Measurements from ENCODE around the gene ABCC10.

Gene ABCC10

GRCh38 chr6:43471399-43471798 is 44.1 kb downstream of the ABCC10 start:
- DNase-seq: no peak

- DNase-seq: no peak
Measured at GRCh38 chr6:43472515-43472914, 45.2 kb downstream of the ABCC10 start.

- peak in 1 of 2 experiments; percentile 15 for DNase-seq
Measured at GRCh38 chr6:43475516-43475915, 48.2 kb downstream of the ABCC10 start.

GRCh38 chr6:43476746-43477145 is 49.4 kb downstream of the ABCC10 start:
- no peak for DNase-seq

- DNase-seq: peak; percentile 84 to 86
Measured at GRCh38 chr6:43477235-43478007, 50.1 kb downstream of the ABCC10 start, which contains the start of gene TJAP1. TSS of gene TJAP1 (plus strand) at chr6:43477570. CDS start at chr6:43499002, 21,432 bp downstream.

- DNase-seq: no peak
Measured at GRCh38 chr6:43478008-43478372, 50.6 kb downstream of the ABCC10 start.

GRCh38 chr6:43481075-43481474 is 53.7 kb downstream of the ABCC10 start:
- no peak for DNase-seq

GRCh38 chr6:43481591-43482236 is 54.4 kb downstream of the ABCC10 start:
- DNase-seq: no peak

- no peak for DNase-seq
Measured at GRCh38 chr6:43488667-43489276, 61.4 kb downstream of the ABCC10 start.

GRCh38 chr6:43489277-43490072 is 62.1 kb downstream of the ABCC10 start:
- DNase-seq: no peak

GRCh38 chr6:43490523-43490939 is 63.2 kb downstream of the ABCC10 start:
- no peak for DNase-seq

- peak in 1 of 2 experiments; percentile 16 for DNase-seq
Measured at GRCh38 chr6:43491750-43492661, 64.7 kb downstream of the ABCC10 start.

- DNase-seq: no peak
Measured at GRCh38 chr6:43492673-43493072, 65.3 kb downstream of the ABCC10 start.

- DNase-seq: no peak
Measured at GRCh38 chr6:43493230-43493629, 65.9 kb downstream of the ABCC10 start.

- DNase-seq: no peak
Measured at GRCh38 chr6:43493833-43494232, 66.5 kb downstream of the ABCC10 start.

GRCh38 chr6:43494321-43494720 is 67.0 kb downstream of the ABCC10 start:
- no peak for DNase-seq

GRCh38 chr6:43494766-43495165 is 67.4 kb downstream of the ABCC10 start:
- no peak for DNase-seq

- no peak for DNase-seq
Measured at GRCh38 chr6:43495409-43495941, 68.1 kb downstream of the ABCC10 start.

GRCh38 chr6:43496370-43497128 is 69.2 kb downstream of the ABCC10 start:
- DNase-seq: no peak

- DNase-seq: no peak
Measured at GRCh38 chr6:43497129-43497396, 69.7 kb downstream of the ABCC10 start.

GRCh38 chr6:43497689-43498088 is 70.3 kb downstream of the ABCC10 start:
- no peak for DNase-seq
